HG02759 (cell line): ENCODE data around the gene ZNF154.
"Not testable (repeated sequence)": the region's sequence is repeated elsewhere in the genome, so short reads cannot be mapped to it uniquely, and the experiment has no call there.

Experiments
- ATAC-seq: cut with Tn5 transposase; IDR thresholded peaks from one replicate; pipeline ENCODE4 v1.9.1; 2021; ENCODE audit warnings: mild to moderate bottlenecking, moderate library complexity; ENCODE audit not compliant: unreplicated experiment

The ZNF154 gene

DNA sequence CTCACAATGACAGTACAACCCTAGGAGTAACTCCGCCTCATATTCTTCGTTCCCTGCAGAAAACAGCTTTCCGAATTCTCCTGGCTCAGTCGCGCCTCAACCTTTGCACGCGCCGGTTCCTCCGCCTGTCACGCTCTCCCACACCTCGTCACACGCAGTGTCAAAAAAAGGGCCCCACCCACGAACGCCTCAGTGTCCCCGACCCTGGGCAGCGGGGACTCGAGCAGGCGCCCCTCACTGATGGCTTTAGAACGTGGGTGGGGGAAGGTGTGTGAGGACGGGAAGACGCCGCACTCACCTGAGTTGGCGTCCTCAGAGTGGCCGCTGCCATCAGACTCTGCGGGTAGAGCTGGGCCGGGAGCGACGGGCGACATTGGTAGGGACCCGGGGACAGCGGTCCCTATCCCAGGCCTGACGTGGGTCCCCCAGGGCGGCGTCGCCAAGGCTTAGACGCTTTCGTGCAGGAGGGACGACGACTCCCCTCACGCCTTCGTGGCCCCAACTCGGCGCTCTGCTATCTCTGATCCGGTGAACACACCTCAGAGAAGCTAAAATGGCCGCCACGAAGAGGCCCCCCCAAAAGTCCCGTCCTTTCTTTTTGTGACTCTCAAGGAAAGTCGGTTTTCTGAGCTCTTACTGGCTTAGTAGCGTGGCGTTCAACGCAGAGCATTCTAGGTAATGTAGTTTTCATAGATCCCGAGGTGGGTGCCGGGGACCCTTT, at the start of gene ZNF154:
Gene ZNF154, minus strand, starts transcription at position 564 of the 721 bp plus-strand sequence. Its CDS starts 233 bp downstream, at position 331.
- no peak for ATAC-seq

DNA sequence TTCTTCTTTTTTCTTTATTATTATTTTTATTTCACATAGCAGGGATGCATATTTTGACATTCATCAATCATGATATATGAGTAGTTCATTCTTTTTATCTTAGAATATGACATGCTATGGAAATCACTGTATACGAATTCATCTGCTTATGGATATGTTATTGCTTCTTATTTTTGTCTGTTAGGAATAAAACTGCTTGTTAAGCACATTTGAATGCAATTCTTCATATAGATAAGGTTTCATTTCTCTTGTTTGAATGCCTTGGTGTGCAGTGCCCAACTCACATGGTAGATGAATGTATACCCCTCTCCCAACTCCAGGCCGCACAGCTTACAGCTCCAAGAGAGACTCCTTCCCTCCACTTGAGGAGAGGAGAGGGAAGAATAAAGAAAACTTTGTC, 48.9 kb upstream of the ZNF154 start:
- ATAC-seq: no peak

DNA sequence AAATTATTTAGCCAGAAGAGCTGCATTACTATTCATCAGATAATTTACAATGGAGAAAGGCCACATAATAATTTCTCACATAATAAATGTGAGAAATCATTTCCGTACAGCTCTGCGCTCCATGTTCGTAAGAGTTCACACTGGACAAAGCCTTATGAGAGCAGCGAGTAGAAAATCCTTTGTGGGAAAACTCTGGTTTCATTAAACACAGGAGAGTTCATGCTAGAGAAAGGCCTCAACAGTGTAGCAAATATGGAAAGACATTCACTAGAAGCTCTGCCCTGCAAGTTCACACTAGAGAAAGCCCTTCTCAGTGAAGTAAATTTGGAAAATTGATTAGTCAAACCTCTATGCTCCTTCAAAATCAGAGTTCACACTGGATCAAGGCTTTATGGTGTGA, 46.0 kb upstream of the ZNF154 start:
- no peak for ATAC-seq

DNA sequence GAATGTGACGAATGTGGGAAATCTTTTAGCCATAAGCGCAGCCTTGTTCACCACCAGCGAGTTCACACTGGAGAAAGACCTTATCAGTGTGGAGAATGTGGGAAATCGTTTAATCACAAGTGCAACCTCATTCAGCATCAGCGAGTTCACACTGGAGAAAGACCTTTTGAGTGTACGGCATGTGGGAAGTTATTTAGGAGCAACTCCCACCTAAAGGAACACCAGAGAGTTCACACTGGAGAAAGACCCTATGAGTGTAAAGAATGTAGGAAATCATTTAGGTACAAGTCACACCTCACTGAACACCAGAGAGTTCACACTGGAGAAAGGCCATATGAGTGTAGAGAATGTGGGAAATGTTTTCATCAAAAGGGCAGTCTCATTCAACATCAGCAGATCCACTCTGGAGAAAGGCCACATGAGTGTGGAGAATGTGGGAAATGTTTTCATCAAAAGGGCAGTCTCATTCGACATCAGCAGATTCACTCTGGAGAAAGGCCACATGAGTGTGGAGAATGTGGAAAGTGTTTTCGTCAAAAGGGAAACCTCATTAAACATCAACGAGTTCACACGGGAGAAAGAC, 45.2 kb upstream of the ZNF154 start:
- no peak for ATAC-seq

DNA sequence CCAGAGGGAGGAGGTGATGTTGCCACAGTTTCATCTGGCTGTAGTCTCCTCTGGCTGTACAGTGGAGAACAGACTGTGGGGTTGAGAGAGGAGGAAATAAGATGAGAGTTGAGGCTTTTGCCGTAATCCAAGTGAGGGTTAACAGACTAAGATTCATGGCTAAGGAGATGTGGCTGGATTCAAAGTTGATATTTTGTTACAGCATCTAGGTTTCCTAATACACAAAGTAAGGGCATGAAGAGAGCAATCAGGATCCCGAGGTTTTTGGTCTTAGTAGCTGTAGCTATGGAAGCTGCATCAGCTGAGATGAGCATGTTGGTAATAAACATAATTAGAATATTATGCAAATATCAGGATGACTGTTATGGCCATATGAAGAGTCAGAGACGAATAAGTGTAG, 39.0 kb upstream of the ZNF154 start:
- ATAC-seq: no peak

DNA sequence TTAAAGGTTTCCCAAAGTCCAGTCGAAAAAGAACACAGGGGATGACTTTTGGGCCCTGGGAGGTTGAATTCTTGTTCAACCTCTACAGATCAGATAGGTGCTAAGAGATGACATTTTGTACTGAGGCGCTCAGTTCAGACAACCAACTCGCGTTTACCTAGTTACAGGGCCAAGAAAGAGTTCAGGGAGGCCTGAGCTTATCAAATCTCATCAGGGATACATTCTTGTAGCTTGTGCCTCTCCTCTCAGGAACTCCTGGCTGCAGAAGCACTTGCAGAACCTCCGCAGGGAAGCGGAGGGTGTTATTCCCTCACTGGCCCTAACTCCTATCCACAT, 38.4 kb upstream of the ZNF154 start:
- no peak for ATAC-seq

DNA sequence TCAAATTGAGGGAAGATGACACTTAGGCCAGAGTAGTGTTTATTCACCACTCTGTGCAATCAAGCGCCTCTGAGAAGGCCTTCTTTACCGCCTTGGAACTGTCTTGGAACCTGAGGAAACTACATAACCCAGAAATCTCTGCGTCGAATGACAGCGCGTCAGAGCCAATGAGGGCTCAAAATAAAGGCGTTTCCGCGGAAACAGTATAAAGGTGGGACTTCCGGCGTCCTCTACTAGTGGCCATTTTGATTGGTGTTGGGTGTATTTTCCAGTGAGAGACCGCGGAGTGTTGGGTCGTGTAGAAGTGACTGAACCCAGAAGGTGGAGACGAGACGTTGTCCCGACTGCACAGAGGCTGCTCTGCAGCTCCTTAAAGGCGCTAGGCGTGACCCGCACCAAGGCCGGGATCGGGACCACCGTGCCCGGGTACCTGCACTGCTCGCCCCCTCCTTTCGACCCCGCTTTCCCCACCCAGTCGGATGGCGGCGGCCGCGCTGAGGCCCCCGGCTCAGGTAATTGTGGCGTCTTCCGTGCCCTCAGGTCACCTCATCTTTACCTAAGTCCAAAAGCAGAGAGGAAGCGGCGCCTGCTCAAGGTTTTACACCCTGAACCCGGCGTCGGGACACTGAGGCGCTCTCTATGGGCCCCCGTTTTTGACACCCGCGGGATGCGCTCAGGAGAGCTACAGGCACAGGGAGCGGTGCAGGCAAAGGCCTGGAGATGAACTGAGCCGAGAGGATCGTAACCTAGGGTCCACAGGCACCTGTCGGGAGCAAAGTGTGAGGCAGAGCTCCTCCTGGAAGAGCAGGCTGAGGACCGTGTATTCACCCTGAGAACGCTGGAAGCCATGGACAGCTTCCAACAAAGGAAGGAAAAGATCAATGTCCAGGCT, 37.8 kb upstream of the ZNF154 start, which contains the start of gene ZNF776:
Gene ZNF776, plus strand, starts transcription at position 236 of the 892 bp plus-strand sequence. Its CDS starts 244 bp downstream, at position 480.
- peak; percentile 96 for ATAC-seq

DNA sequence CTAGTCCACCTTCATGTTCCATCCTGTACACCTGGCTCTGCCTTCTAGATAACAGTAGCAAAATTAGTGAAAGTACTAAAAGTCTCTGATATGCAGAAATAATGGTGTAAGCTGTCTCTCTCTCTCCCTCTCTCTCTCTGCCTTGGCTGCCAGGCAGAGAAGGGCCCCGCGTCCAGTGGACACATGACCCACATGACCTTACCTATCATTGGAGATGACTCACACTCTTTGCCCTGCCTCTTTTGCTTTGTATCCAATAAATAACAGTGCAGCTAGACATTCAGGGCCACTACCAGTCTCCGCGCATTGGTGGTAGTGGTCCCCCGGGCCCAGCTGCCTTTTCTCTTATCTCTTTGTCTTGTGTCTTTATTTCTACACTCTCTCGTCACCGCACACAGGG, 29.8 kb upstream of the ZNF154 start:
- not testable (repeated sequence) for ATAC-seq

DNA sequence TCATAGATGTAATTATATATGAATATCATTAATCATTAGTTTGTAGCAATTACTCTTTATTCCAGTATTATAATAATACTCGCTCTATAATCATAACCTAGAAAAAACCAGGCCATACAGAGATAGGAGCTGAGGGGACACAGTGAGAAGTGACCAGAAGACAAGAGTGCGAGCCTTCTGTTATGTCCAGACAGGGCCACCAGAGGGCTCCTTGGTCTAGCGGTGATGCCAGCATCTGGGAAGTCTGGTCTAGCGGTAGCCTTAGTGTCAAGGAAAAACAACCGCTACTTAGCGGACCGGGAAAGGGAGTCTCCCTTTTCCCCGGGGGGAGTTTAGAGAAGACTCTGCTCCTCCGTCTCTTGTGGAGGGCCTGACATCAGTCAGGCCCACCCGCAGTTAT, 29.3 kb upstream of the ZNF154 start:
- ATAC-seq: not testable (repeated sequence)

DNA sequence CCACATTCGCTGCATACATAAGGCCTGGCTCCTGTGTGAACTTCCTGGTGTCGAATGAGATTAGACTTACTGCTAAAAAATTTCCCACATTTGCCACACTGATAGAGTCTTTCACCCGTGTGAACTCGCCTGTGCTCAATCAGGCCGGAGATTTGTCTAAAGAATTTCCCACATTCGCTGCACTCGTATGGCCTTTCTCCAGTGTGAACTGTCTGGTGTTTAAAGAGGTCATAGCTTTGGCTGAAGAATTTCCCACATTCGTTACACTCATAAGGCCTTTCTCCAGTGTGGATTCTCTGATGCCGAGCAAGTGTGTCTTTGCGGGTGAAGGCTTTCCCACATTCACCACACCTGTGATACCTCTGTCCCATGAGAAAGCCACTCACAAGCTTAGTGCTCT, 11.9 kb upstream of the ZNF154 start:
- ATAC-seq: no peak

DNA sequence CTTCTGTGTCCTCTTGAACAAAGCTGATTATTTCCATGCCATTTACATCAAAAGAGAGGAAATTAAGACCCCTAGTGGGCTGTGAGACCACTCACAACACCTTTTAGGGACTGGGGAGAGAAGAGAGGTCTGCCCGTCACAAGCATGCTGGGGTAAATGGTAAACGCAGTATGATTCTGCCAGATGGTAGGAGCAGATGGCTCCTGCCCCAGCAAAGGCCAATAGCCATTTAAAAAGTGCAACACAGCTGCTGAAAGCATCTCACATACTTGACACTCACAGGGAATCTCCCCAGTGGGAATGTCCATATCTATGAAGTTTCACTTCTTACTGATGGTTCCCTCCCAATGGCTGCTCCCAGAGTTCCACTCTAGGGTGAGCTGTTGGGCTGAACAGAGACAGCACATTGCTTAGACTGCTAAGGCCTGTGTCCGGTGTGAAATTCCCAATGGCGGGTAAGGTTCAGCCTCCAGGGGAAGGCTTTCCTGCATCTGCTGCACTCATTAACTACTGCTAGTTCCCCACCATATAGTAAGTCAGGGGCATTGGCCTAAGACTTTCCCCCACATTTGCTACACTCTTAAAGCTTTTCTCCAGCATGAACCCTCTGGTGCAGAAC, 11.0 kb upstream of the ZNF154 start:
- no peak for ATAC-seq

DNA sequence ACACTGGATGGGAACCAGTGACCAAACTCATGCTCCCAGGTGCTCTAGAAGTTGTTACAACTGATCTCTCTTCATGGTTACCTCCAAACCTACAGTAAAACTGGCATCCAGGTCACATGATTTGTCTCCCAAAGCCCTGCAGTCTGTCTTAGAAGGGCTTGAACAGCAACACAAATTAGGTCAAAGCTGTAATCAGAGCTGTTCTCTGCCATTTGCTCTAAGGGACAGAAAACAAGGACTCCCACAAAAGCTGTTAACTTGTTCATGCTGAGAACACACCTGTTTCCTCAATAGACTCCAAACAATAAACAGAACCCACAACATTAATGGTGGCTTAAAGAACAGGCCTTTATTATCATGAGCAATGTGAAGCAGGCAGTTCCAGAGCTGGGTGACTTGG, 10.4 kb upstream of the ZNF154 start:
- no peak for ATAC-seq

DNA sequence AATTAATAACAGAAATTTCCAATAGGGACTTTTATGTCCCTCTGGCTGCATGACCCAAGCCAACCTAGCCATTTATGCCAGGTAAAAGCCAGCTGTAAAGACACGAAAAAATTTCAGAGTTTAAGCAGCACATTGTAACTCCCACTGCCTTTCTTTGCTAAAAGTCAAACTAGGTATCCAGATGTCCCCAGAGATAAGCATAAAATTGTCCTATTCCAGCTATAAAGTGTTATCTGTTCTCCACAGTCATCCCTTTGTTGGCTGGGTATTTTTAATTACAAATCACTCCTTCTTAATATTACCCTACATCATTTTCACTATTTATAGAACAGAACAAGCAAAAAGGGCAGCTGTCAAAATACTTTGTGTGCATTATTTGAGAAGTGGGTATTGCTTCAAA, 3.2 kb upstream of the ZNF154 start:
- ATAC-seq: no peak

DNA sequence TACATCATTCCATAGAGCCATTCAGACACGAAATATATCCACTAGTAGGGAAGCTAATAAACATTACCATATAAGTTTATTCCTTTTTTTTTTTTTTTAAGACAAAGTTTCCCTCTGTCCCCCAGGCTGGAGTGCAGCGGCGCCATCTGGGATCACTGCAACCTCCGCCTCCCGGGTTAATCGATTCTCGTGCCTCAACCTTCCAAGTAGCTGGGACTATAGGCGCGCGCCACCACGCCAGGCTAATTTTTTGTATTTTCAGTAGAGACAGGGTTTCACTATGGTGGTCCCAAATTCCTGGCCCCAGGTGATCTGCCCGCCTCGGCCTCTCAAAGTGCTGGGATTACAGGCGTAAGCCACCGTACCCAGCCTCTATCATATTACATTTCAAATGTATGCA, 612 bp upstream of the ZNF154 start:
- no peak for ATAC-seq

DNA sequence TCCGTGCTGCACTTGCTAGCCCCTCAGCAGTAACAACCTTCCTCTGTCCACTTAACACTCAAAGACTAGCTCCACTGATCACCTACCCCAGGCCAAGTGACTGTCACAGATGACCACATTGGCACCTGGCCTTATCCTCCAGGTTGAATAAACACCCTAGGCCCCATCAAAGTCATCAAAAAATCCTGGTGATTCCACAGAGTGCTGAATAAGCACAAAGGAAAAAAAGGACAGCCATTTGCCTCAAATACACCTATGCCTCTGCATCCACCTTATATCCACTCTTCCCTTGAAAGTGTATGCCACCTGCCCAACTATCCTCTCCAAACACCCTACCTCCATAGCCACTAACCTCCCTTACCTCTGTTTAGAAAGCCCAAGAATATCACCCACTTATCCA, 2.7 kb downstream of the ZNF154 start:
- ATAC-seq: no peak

DNA sequence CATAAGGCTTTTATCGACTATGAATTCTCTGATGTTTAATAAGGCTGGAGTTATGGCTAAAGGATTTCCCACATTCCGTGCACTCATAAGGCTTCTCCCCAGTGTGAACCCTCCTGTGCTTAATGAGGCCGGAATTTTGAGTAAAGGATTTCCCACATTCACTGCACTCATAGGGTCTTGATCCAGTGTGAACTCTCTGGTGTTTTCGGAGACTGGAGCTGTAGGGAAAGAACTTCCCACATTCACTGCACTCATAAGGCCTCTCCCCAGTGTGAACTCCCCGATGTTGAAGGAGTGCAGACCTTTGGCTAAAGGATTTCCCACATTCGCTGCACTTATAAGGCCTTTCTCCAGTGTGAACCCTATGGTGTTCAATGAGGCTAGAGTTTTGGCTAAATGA, 7.4 kb downstream of the ZNF154 start:
- ATAC-seq: no peak

DNA sequence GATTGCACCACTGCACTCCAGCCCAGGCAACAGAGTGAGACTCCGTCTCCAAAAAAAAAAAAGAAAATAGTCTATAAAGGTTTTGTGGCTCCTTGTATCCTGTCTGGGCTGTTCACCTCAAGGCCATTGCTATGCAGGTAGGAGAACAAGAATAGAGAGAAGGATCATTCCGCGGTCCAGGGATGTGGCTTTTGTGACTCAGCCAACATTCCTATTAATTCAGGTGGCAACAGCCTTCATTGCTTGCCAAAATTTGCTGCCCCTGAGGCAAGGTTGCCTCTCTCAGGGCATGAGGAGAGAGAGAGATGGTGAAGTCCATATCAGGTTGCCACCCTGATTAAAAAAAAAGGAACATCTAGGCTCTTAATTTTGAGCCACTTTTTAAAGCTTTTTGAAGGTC, 19.3 kb downstream of the ZNF154 start:
- no peak for ATAC-seq

DNA sequence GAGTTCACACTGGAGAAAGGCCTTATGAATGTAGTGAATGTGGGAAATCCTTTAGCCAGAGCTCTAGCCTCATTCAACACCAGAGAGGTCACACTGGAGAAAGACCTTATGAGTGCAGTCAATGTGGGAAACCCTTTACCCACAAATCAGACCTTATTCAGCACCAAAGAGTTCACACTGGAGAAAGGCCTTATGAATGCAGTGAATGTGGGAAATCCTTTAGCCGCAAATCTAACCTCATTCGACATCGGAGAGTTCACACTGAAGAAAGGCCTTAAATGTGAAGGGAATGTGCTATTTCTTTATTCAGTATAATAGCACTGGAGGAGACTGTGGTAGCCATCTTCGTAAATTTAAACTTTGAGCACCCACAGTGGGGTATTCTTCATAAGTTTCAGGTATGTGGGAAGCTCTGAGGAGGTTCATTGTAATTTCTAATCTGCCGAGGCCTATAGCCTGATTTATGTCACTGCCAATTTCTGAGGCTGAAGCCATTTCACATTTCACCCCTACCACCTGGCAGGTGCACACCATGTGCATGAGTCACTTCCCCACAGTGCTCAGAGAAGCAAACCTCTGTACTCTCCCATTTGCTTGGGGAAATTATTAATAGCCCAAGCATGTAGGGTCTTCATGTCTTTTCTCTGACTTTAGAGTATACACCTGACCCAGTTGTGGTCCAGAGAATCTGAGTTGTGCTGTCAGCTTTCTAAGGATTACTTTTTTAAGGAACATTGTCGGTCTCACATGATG, 20.8 kb downstream of the ZNF154 start:
- no peak for ATAC-seq

DNA sequence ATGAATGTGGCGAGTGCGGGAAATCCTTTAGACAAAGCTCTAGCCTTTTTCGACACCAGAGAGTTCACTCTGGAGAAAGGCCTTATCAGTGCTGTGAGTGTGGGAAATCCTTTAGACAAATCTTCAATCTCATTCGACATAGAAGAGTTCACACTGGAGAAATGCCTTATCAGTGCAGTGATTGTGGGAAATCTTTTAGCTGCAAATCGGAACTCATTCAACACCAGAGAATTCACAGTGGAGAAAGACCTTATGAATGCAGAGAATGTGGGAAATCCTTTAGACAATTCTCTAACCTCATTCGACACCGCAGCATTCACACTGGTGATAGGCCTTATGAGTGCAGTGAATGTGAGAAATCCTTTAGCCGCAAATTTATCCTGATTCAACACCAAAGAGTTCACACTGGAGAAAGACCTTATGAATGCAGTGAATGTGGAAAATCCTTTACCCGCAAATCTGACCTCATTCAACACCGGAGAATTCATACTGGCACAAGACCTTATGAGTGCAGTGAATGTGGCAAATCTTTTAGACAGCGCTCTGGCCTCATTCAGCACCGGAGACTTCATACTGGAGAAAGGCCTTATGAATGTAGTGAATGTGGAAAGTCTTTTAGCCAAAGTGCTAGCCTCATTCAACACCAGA, 21.5 kb downstream of the ZNF154 start:
- no peak for ATAC-seq

DNA sequence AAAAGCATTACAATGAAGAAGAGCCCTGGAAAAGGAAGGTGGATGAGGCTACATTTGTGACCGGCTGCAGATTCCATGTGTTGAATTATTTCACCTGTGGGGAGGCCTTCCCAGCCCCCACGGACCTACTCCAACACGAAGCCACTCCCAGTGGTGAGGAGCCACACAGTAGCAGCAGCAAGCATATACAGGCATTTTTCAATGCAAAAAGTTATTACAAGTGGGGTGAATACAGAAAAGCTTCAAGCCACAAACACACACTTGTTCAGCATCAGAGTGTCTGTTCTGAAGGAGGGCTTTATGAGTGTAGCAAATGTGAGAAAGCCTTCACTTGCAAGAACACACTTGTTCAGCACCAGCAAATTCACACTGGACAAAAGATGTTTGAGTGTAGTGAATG, 22.3 kb downstream of the ZNF154 start:
- ATAC-seq: no peak
